Jurkat, Clone E6-1 (cell line): ENCODE results near the gene NACC2.
"Not testable (repeated sequence)": the region's sequence is repeated elsewhere in the genome, so short reads cannot be mapped to it uniquely, and the experiment has no call there.

Experiments used
- DNase-seq: peaks from one replicate; pipeline ENCODE4 v3.0.0-alpha.2; 2011; ENCODE audit warnings: low read depth, low spot score
- H3K4me3 ChIP-seq: 2 replicates; pipeline ENCODE4 v1.5.1; 2011; ENCODE audit warnings: mild to moderate bottlenecking, low read length, control low read depth, moderate library complexity

Gene NACC2

DNA sequence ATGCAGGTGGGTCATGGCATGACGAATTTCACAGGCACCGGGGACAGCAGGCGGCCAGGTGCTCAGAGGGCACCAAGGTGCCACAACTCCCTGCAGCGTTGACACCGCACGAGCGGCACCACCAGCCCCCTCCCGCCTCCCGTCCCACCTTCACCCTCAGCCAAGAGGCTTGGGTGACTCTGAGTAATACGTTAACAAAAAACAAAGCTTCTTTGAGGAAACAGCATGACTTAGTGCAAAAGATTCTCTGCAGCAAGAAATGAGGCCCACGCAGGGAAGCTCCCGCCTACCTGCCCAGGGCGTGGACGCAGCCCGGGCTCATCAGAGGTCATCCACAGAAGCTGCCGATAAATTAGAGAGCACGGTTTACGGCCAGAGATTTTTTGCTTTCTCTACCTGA is 19.5 kb upstream of the NACC2 start:
- no peak overlapping the region for H3K4me3 ChIP-seq

GRCh38 chr9:136112541-136112940 is 17.5 kb upstream of the NACC2 start:
- DNase-seq, result no peak
- no peak overlapping the region for H3K4me3 ChIP-seq

More for the DNA sequence above, 19.5 kb upstream of the NACC2 start:
- no peak for DNase-seq

GRCh38 chr9:136111910-136112309 is 16.8 kb upstream of the NACC2 start:
- no peak for DNase-seq
- no peak overlapping the region for H3K4me3 ChIP-seq

GRCh38 chr9:136111190-136111589 is 16.1 kb upstream of the NACC2 start:
- H3K4me3 ChIP-seq, result no peak overlapping the region
- no peak for DNase-seq

GRCh38 chr9:136110082-136111061 is 15.3 kb upstream of the NACC2 start:
- no peak for DNase-seq
- H3K4me3 ChIP-seq, result peak overlapping the region; percentile 58

GRCh38 chr9:136109351-136110081 is 14.4 kb upstream of the NACC2 start:
- DNase-seq, result peak; percentile 90
- H3K4me3 ChIP-seq, result peak overlapping the region; percentile 58

DNA sequence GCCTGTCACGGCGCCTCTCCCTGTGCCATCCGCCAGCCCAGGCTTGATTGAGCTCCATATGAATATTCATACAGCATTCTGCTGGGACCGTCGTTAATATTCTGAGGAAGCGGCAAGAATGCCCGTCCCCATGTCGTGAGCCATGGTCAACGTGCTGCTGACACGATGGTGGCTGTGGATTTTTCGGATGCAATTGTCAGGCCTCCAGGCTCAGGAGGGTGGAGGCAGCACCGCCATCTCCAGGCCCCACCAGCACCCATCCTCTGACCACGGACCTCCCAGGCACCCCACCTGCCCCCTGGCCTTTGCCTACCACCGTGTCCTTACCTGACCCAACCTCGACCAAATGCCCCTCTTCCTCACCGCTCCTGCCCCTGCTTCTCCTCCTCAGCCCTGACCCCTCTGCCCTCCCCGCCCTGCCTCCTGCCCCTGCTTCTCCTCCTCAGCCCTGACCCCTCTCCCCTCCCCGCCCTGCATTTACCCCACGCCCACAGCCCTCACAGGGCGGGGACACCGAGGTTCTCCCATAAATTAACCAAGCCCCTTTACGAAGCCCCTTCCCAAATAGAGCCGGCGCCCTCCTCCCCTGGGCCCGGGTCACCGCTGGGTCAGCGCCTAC is 13.7 kb upstream of the NACC2 start:
- peak overlapping the region; percentile 58 for H3K4me3 ChIP-seq
- no peak for DNase-seq

- no peak for DNase-seq
- H3K4me3 ChIP-seq, result no peak overlapping the region
Observed at GRCh38 chr9:136107953-136108647, 13.0 kb upstream of the NACC2 start.

DNA sequence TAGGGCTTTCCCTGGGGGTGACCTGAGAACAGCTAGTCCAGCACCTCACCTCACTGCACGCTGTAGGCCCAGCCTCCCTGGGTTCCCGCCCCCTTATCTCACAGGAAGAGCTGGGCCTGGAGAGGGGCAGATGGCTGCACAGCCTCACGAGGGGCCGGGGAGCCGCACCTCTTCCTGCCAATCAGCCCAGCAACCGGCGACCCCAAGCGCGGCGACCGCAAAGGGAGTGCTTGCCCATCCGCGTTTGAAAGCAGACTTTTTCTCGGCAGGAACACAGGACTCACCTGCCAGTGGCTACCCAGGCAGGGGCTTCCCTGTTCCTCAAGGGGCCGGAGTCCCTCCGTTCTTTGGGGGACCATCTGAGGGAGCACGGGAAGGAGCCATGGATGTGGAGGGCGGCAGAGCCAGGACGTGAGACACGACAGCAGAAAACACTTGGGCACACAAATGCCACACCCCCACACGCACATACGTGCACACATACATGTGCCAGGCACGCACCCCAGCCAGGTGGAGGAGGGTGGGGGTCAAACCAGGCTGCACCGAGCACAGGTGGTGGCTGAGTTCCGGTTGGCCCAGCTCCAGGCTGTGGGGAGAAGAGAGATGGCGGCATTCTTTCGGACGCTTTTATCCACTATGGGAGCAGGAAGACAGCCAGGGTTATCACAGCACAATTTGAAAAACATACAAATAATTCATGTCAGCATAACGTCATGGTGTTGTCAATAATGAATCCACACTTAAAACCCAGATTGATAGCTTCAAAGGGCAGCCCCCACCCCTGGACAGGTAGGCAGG is 12.3 kb upstream of the NACC2 start:
- peak overlapping the region; percentile 40 for H3K4me3 ChIP-seq
- peak; percentile 68 for DNase-seq

- DNase-seq, result no peak
- H3K4me3 ChIP-seq, result no peak overlapping the region
Observed at GRCh38 chr9:136105398-136106135, 10.5 kb upstream of the NACC2 start.

- no peak for DNase-seq
- H3K4me3 ChIP-seq, result no peak overlapping the region
Observed at GRCh38 chr9:136104916-136105315, 9.8 kb upstream of the NACC2 start.

DNA sequence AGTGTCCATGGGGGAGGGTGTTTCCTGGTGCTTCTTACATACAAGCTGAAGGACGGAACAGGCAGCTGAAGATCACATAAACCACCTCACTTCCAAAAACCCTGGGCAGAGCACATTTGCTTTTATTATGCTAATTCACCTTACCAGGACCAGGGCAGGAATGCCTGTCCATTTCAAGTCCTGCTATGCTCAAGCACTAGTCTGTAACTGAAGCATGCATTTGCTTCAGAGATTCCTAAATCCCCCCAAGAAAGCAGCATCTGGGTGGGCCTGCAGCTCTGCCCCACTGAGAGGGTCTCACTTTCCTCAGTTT is 9.4 kb upstream of the NACC2 start:
- H3K4me3 ChIP-seq, result no peak overlapping the region
- DNase-seq, result no peak

DNA sequence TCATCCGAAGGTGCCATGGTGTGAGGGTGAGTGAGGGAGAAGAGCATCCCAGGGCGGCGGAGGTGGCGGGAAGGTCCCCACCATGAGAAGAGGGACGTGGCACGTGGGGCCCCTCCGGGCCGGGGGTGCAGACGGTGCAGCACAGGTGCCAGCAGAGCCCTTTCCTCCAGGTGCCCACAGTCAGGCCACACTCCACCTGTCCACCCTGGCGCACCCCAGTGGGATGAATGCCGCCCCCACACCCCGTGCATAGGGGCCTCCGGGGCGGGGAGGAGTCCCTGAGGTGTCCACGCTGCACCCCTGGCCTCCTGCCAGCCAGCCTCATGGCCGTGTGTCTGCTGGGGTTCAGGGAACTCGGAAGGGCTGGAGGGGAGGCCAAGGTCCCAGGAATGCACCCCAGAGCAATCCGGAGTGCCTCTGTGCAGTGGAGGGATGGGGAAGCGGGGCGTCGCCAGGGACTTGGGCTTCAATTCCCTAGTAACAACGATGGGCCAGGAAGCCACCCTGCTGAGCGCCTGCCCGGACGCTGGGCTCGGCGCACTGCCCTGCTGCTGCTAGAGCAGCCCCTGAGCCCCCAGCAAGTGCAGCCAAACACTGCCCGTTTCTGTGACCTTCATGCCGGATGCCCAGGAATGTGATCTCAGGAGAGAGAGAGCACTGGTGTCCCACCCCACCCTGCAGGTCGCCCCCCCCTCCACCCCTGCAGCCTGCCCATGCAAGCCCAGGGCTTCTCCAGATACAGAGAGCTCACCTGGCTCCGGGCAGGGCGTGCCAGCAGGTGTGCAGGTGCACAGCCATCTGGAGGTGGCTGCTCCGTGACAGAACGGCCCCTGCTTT is 8.8 kb upstream of the NACC2 start:
- H3K4me3 ChIP-seq, result no peak overlapping the region

DNA sequence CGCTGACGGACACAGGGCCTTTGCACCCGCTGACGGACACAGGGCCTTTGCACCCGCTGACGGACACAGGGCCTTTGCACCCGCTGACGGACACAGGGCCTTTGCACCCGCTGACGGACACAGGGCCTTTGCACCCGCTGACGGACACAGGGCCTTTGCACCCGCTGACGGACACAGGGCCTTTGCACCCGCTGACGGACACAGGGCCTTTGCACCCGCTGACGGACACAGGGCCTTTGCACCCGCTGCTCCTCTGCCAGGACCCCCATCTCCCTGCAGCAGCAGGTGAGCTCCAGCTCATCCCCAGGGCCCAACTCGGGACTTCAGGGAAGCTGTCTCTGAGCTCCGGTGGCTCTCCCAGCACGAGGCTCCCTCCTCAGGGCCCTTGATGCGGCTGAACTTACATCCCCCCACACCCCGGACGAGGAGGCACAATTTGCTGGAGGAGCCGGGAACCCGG is 6.6 kb upstream of the NACC2 start:
- H3K4me3 ChIP-seq, DNase-seq: not testable (repeated sequence)

More for the DNA sequence above, 8.8 kb upstream of the NACC2 start:
- no peak for DNase-seq

GRCh38 chr9:136100700-136101614 is 5.9 kb upstream of the NACC2 start:
- no peak for DNase-seq
- no peak overlapping the region for H3K4me3 ChIP-seq

DNA sequence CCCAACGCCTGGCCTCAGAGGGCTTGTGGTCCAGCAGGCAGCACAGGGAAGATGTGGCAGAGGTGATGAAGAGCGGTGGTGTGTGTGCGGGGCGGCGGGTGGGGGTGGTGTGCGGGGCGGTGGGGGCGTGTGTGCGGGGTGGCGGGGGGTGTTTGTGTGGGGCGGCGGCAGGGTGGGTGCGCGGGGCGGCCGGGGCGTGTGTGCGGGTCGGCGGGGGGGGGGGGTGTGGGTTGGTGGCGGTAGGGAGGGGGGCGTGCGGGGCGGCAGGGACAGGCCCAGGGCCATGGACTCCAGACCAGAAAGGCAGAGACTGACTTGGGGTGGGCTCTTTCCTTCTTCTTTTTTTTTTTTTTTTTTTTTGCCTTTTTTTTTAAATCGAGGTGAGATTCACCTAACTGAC is 4.5 kb upstream of the NACC2 start:
- DNase-seq, result no peak

More for the DNA sequence above, 4.5 kb upstream of the NACC2 start:
- no peak overlapping the region for H3K4me3 ChIP-seq
